Right forelimb (tissue), 1 donor: ENCODE results near the gene MAL.

Experiments used
- DNase-seq: peaks from one replicate; pipeline ENCODE4 v3.0.0-alpha.2; 2018

MAL gene

DNA sequence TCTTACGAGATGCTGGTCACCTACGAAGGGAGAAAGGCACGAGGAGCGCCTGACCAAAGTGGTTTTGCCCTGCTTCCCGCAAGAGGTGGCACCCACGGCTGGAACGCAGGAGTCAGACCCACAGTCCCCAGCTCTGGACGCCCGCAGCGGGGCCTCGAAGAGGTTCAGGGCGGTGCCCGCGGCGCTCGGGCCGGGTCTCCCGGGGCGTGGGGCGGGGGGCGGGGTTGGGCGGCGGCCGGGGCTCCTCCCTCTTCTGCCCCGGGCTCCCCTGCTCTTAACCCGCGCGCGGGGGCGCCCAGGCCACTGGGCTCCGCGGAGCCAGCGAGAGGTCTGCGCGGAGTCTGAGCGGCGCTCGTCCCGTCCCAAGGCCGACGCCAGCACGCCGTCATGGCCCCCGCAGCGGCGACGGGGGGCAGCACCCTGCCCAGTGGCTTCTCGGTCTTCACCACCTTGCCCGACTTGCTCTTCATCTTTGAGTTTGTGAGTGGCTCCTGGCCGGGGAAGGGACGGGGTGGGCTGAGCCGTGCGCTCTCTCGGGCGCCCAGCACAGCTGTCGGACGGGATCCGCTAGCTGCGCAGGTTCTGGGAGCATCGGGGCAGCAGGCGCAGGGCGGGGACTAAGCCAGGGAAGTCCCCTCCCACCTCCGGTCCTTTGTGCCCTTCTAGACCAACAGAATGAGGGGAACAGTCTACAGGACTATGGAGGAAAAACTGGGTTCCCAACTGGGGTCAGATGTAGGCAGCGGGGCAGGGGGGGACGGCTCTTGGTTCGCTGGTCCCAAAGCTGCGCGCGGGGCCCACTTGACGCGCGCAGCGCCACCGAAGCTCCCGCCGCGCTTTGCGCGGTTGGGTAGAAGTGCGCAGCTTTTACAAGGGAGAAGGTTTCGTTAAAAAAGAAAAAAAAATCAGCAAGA lies at the start of gene MAL:
MAL (plus strand) TSS at position 303 of the 914 bp plus-strand sequence; CDS start at position 388, 85 bp downstream.
- DNase-seq: no peak

DNA sequence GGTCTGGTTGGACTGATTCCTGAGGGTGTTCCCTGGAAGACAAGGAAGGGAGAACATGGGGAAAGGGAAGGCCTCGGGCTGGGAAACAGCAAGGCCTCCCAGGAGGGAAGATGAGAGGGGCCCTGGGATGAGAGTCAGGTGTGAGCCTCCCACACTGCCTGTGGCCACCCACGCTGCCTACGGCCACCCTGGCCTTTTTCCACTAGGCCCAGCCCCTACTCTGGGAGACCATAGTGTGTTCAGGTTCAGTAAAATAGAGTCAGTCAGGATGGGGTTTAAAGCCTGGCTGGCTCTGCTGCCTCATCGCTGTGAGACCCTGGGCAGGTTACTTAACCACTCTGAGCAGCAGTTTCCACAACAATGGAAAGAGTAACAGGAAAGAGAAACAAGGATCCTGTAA lies 47.7 kb upstream of the MAL start:
- no peak for DNase-seq

DNA sequence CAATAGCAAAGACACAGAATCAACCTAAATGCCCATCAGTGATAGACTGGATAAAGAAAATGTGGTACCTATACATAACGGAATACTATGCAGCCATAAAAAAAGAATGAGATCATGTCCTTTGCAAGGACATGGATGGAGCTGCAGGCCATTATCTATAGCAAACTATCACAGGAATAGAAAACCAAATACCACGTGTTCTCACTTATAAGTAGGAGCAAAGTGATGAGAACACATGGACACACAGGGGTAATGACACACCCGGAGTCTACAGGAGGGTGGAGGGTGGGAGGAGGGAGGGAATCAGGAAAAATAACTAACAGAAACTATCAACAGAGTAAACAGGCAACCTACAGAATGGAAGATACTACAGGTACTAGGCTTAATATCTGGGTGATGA lies 46.6 kb upstream of the MAL start:
- no peak for DNase-seq

DNA sequence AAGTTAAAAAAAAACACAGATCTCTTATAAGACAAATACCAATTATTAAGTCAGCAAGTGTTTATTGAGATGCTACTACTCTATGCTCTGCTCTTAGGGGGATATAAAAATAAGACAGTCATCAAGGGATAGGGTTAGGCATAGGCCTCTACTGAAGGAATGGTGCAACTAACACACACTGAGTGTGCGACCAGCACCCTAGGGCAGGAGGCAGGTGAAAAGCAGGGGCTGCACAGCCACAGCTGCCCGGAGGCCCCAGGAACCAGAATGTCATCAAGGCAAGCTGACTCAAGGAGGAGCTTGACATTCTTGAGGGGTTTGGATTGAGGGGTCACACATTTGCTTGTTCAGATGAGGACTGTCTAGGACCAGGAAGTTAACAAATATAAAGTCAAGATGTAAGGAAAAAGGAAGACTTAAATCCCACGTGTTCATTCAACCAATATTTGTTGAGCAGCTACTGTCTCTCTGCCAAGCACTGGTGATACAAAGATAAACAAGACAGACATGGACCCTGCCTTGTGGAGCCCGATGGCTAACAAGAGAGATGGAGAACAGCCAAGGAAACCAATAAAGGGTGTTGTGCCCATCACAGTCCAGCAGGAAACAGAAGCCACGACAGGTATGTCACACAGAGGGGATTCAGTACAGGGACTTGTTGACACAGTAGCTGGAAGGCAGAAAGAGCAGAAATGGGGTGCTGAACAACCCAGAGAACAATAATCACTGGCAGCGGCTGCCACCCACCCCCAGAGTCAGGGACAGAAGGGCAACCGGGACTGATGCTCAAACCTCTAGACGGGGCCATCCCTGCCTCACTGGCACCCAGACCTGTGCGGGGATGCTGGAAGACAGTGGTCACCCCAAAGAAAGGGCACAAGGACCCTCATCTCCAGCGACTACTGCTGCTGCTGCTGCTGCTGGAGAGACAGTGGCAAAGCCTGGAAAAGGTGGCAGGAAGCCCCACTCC lies 45.8 kb upstream of the MAL start:
- DNase-seq: no peak

DNA sequence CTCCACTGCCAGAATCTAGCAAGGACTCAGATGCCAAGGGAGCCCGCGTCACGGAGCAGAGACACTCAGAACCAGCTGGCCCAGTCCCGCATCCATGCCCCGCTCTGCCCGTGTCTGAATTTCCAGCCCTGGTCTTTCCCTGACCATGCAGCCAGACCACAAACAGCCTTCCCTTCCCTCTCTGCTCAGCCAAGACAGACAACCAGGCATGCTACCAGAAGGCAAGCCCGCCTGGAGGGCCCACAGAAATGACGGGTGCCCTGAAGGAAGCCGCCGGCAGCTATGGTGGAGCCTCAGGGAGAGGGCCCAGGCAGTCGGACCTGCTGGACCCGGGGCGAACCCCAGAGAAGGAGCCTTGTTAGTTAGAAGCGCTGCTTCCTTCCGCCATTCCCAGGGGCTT lies 45.1 kb upstream of the MAL start:
- no peak for DNase-seq

DNA sequence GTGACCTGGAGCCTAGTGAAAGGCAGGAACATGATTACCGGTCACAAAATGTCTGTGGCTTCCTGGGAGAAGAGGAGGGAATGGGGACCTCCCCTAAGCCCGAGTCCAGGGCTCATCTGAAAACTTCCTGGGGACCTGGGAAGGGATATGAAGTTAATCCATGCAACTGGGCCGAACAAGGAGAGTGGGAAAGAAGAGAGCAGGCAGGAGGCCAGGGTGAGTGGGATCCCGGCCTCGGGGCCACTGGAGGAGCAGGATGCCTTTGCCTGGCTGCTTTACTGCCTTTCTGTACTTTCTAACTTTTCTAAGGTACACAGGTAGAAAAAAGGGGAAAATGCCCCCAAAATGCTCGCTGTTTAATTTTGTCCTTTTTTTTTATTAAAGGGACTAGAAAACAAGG lies 43.4 kb upstream of the MAL start:
- no peak for DNase-seq

DNA sequence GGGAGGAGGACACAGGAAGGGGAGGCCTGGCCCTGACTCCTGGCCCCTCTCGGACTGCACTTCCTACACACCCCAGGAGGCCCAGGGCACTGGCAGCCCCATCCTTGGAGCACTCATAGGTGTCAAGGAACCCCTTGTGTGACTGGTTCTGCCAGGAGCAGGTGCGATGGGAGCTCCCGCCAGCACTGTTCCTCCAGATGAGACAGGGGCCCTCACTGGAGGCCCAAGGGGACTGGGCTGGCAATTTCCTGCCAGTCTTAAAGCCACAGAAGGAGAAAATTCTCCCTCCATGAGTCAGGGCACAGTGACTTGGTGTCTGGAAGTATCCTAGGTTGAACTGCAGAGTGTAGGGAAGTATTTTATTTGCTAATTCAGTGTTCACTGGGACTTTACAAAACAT lies 42.8 kb upstream of the MAL start:
- DNase-seq: no peak

DNA sequence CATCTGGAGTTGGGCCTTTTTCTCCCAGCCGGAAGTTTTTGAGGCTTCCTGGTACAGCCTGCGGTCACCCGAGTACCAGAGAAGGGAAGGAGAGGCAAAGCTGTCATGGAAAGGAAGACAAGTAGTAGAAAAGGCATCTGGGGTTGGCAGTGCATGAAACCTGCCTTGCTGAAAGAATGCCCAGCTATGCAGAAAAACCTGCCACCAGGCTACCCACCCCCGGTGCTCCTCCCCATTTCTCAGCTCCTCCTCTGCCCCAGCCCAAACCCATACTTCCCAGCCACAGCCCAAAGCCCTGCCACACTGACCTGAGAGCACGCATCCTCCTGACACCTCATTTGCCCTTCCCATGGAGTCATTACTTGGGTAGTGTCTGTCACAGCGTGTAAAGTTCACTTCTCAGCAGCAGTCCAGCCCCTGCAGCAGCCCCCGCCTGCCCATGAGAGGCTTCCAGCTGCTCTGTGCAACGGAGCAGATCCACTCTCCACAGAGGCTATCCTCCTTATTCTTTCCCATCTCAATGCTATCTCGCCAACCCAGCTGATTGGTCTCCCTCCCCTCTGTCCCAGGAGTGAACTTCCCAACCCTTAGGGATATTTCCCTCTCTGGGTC lies 40.4 kb upstream of the MAL start:
- DNase-seq: no peak

DNA sequence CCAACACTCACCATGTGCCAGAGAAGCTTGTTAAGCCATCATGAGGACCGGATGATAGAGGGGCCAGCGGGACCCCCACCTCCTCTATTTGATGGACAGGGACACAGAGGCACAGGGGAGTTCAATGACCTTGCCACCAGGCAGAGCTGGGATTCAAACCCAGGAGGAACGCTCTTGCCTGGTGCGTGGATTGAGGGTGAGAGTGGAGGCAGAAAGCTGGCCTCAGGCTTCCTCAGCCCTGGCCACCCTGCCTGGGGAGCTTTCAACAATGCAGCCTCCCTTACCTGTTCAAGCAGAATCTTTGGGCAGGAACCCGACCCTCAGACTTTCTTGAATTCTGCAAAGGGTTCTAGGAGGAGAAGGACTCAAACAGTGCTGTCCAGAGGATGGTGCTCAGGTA lies 39.9 kb upstream of the MAL start:
- no peak for DNase-seq

DNA sequence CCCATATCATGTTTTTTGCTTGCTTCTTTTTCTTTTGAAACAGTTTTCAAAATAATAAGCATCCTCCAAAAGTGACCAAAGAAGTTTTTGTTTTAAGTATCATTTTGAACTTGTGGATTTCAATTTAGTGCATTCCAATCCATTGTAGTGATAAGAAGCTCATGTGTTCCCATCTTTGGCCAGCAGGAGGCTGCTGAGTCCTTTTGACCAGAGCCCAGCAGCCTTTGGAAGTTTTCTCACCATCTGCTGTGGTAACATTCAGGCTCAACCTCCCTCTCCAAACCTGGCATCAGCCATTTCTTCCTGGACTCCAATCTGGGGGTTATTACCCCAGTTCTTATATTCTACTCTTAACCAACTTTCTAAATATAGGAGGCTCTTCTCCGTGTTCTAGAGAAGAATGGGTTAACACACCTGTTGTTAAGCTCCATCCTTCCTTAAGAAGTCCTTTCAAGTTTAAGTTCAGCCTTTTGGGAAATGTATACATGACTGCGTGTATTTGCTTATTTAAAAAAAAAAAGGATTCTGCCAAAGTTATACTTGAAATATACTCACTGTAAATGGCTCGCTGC lies 39.0 kb upstream of the MAL start:
- DNase-seq: peak; percentile 58

DNA sequence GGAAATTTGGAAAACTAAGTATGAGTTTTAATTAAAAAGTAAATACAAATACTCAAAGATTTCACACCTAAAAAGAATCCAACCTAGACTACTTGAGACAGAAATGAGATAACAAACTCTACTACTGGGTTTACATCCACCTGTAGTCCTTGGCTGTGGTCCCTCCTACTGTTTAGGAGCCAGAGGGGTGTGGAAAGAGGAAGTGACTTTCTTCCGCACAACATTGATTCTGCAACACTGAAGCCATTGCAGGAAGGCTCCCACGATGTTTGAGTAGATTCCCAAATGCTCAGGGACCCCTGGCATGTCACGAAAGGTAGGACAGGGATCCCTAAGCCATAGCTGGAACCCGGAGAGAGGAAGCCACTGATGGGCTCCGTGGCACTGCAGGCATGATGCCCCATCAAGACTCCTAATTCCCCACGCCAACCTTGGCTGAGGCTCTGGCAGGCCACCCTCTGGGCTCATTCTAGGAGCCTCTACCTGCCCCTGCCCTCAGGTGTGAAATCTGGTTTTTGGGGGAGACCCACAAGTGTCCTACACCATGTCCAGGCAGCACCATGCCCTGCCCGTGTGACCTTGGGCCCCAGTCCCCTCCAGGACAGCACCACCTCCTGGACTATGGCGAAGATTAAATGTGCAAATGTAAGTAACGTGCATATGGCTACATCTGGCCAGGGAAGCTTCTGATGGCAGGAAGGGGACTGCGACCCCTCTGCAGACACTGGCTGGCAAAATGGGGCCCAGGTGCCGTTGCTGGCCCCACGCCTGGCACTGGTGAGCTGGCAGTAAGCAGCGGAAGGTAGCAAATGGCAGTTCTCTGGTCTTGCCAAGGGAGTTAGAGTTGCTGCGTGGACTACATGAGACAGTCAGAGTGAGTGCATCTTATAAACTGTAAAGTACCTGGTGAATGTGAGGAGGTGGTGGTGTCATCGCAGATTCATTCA lies 38.2 kb upstream of the MAL start:
- DNase-seq: no peak

DNA sequence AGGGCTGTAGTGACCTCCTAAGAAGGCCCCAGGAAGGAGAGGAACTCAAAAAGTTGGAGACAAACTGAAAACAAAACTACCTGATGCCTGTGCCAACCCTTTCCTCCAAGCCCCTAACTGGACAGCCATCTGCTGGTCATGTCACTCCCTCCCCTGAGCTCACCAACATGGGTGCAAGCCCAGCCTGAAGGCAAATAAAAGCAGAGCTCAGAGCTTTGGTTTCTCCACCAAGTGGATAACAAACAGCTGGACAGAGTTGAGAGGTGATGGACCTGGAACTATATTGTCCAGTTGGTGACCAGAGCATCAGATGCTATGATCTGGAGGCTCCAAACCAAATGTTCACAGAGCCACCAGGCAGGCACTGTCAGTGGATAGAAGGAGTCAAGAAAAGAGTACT lies 34.6 kb upstream of the MAL start:
- peak; percentile 6 for DNase-seq

DNA sequence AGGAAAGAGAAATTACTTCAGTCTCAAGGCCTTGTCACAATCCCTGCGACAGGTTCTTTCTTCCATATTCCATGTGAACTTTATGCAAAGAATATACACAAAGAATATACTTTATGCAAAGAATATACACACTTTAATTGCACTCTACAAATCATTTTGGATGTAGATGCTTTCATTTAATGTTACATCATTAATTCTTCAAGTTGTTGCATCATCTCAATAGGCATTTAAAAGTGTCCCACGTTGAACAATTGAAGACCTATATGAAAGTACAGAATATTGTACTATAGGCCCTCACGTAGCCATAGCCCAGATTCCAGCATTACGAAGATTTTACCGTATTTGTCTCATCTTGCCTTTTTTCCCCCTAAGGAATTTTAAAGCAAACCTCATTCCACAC lies 33.1 kb upstream of the MAL start:
- DNase-seq: no peak

DNA sequence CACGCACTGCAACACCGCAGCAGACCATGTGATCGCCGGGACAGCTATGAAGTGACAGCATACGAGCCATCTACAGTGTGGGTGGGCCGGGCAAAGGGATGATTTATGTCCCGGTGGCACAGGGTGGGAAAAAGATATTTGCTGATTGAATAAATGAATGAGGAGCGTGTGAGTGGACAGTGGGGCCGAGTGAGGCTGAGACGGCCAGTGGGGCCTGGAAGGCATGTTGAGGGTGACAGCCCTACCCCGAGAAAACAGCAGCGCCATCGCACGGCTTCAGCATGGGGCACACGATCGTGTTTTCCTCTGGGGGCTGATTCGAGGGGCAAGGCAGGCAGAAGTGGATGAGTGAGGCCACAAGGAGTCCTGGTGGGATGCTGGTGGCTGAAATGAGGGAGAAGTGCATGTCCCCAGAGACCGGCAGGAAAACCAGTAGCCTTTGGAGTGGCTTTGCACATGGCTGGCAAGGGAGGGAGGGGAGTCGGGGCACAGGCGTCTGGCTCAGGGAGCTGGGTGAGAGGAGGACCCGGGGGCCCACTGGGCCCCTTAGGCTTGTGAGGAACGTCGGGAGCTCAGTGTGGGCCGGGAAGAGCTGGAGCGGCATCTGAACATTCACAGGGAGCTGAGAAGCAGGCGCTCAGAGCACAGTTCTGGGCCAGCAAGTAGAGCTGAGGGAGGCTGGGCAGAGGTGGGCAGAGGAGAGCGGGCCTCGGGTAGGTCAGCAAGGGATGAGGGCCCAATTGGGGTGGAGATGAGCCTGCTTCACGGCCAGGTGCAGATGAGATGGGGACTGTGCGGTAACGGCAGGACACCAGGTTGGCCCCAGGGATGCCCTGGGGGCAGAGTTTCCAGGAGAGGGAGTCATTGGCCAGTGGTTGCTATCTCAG lies 32.1 kb upstream of the MAL start:
- peak; percentile 20 for DNase-seq

DNA sequence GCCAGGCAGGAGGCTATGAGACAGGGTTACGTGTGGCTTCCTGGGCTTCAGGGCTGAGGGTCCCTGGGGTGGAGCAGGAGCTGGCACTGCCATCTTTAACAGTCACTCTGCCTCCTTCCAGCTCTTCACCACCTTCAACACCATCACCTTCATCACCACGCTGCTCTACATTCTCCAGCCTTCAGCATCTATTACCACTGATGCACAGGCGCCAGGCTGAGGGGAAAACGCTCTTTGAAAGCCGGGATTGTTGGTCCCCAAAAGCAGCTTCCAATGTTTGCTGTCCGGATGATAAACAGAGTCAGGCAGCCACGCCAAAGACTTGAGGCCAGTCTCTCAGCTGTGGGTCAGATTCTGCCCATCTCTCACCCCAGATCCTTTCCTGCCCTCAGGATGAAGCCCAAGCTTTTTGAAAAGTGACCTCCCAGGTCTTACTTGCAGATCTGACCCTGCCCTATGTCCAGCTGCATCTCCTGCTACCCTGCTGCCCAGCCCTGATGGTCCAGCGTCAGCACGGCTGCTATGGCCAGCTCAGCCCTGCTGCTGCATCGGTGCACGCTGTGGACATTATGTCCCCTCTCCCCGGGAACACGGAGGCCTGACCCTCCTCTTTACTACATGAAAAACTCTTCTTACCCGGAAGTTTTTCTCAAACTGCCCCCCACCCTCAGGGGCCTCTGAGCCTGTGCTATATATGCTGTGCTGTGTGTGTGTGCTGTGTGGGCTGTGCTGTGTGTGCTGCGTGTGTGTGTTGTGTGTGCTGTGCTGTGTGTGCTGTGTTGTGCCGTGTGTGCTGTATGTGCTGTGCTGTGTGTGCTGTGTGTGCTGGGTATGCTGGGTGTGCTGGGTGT lies 31.2 kb upstream of the MAL start:
- peak; percentile 33 for DNase-seq

DNA sequence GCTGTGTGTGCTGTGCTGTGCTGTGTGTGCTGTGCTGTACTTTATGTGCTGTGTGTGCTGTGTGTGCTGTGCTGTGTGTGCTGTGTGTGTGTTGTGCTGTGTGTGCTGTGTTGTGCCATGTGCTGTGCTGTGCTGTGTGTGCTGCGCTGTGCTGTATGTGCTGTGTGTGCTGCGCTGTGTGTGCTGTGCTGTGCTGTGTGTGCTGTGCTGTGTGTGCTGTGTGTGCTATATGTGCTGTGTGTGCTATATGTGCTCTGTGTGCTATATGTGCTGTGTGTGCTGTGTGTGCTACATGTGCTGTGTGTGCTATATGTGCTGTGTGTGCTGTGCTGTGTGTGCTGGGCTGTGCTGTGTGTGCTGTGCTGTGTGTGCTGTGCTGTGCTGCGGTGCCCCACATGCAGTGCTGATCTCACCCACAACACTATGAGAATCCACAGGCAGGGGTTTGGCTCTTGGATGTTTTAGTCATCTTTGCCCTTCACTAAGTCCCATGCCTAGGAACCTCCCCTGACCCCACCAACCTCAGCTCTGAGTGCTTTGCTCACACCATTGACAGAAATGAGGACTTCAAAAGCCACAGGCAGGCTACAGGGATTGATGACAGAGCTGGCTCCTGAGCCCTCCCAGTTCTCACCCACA lies 30.5 kb upstream of the MAL start:
- peak; percentile 15 for DNase-seq

DNA sequence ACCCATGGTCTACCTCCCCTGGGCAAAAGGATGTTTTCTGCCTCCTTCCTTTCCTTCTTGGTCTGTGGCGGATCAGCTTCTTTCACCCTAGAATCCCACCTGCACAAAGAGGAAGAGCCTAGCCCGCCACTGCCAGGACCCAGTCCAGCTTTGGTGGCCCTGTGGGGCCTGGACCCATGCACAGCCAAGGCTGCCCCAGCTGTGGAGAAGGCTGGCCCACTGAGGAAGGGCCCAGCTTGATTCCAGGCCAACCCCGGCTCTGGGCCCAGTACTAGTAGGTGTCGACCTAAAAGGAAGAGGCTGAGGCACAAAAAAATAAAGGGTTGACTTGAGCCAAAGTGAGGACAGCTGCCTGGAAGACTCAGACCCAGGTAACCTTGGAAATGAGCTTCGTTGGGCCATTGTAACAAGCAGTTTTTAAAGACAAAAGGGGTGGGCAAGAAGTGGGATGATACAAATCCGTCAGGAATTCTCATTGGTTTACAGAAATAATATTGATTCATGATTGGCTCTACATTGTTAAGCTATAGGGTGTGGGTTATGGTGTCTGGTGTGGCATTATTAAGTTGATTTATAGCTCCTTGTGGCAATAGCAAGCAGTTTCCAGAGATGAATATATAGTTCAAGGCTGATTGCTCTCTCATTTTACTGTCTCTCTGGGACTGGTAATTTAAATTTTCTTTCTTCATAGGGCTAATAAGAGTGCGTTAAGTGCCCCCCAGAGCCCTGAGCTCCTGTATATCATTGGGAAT lies 29.8 kb upstream of the MAL start:
- DNase-seq: peak; percentile 31
